Activated CD8-positive, alpha-beta memory T cell treated with anti-CD3 and anti-CD28 coated beads, Interleukin-2, amount 50 U/mL, for 48 hours (primary cell): ENCODE measurements around the gene ENO3.
A peak's percentile ranks its signal among the peaks of the same experiment; 100 is the strongest.

Experiments
- DNase-seq: peaks from one replicate; pipeline ENCODE4 v3.0.0-alpha.2; 2020

ENO3 gene

DNA sequence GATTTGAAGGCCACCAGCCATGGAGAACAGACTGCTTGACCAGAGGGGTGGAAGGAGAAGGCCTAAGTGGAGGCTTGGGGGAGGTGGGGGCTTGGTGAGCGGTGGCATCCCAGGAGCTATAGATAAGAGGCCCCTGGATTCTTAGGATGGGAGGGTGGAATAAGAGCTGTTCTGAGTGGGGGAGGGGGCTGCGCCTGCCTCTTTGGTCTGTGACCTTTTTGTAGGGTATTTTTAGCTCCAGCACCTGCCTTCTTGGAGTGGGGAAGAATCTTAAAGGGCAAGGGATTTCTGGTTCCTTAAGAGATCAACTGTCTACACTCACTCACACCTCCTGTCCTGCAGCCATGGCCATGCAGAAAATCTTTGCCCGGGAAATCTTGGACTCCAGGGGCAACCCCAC, 567 bp downstream of the ENO3 start:
- no peak for DNase-seq

DNA sequence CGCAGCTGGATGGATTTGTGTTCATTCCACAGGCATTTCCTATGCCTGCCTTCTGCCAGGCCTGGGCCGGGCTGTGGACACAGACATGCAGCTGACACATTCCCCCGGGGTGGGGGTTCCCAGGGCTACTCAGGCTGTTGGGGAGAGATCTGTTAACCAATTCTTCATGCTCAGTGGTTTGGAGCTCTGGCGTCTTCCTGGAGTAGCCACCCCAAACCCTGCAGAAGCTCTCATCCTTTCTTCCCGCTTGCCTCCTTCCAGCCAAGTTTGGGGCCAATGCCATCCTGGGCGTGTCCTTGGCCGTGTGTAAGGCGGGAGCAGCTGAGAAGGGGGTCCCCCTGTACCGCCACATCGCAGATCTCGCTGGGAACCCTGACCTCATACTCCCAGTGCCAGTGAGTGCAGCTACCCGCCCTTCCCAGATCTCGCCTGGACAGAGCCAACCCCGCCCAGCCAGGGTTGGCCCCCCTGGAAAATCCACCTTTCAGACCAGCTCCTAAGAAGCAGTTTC, 2.6 kb downstream of the ENO3 start:
- DNase-seq, result no peak

- DNase-seq, result no peak
These were observed 4.2 kb downstream of the ENO3 start for GRCh38 chr17:4955091-4955490.

DNA sequence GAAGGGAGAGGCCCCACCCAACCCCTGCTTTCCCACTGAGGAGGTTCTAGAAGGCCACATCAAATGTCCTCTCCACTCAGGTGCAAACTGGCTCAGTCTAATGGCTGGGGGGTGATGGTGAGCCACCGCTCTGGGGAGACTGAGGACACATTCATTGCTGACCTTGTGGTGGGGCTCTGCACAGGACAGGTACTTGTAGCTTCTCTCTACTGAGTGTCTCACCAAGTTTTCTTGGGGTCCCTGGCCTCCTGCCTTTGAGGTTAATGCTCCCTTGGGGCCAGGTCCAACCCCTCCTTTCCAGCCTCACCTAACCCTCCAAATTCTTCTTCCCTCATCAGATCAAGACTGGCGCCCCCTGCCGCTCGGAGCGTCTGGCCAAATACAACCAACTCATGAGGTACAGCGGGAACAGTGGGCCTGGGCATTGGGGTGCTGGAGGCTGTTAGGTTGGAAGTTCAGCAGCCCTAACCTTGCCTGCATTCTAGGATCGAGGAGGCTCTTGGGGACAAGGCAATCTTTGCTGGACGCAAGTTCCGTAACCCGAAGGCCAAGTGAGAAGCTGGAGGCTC, 5.7 kb downstream of the ENO3 start:
- no peak for DNase-seq

DNA sequence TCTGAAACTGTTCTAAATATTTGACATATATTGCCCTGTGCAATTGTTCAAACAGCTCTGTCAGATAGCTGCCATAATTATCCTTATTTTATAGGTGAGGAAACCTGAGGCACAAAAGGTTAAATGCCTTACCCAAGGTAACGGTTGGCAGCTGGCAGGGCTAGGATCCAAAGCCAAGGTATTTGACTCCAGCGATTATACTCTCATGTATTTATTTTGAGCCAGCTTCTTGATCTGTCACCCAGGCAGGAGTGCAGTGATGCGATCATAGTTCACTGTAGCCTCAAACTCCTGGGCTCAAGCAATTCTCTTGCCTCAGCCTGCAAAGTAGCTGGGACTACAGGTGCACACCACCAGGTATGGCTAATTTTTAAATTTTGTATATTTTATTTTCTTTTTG, 7.2 kb downstream of the ENO3 start:
- no peak for DNase-seq

- DNase-seq, result no peak
These were observed 8.5 kb downstream of the ENO3 start for GRCh38 chr17:4959261-4959965.

GRCh38 chr17:4960279-4960922, 9.5 kb downstream of the ENO3 start:
- DNase-seq, result no peak

GRCh38 chr17:4965311-4965986, 14.5 kb downstream of the ENO3 start:
- DNase-seq, result no peak

- peak; percentile 92 for DNase-seq
These were observed 16.1 kb downstream of the ENO3 start for GRCh38 chr17:4966844-4967538.

GRCh38 chr17:4967539-4968485, 16.9 kb downstream of the ENO3 start, which contains the start of gene SPAG7:
SPAG7 (minus strand) TSS chr17:4967817; CDS start chr17:4967804, 13 bp downstream.
- DNase-seq, result peak; percentile 96

DNA sequence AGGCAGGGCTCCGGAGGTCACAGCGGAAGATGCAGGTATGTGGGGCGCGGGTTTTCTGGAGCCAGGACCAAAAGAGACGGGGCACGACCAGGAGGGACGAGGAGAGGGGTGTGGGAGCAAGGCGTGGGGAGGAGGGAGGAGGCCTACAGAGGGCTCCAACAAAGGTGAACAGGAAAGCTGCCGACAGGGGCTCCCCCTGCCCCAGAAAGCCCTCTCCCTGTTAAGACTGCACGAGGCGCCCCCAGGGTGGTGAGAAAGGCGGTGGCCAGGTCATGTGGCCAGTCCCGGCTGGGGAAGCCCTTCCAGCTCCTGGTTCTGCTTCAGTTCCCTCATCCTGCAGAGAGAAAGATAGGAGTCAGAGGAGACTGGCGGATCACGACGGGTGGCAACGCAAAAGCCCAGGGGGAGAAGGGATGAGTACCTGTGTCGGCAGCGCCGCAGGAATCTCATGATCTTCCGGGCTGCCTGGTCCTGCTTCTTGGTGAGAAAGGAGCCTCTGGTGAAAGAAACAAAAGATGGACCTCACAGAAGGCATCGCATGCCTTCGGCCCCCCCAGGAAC, 17.6 kb downstream of the ENO3 start:
- peak; percentile 79 for DNase-seq

DNA sequence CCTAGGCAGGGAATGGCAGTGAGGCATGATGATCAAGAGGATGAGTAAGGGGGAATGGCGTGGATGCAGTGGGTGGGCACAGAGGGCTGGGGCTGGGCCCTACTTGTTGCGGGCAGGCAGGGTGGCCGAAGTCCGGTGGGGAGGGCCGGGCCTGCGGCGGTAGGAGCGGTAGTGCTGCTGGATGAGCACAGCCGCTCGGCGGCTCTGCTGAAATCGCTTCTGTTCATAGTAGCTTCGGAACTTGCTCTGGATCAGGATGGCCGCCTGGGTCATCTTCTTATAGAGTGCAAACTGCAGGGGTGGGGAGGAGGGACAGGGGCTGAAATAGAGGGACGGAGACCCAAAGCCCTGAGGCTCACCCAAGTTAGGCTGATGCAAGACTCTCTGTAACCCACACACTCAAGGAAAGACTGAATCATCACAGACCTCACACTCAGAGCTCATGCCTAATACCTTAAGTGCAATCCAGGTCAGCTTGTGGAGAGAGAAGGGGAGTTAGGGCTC, 18.2 kb downstream of the ENO3 start:
- DNase-seq, result peak; percentile 84

GRCh38 chr17:4969551-4970173, 18.7 kb downstream of the ENO3 start:
- DNase-seq, result peak; percentile 76

- no peak for DNase-seq
These were observed 19.4 kb downstream of the ENO3 start for GRCh38 chr17:4970273-4970672.

DNA sequence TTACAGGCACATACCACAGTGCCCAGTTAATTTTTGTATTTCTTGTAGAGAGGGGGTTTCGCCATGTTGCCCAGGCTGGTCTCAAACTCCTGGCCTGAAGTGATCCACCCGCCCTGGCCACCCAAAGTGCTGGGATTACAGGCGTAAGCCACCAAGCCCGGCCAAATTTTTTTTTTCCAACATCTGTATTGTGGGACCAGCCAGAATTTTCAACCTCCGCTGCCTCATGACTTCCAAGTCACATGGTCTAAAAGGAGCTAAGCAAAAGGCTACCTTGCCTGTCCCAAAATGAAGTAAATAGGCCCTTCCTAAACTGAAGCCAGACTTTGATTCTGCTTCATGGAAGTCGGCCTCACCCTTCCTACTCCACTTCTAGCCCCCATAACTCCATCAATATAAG, 20.9 kb downstream of the ENO3 start:
- DNase-seq, result no peak

GRCh38 chr17:4972322-4972721, 21.4 kb downstream of the ENO3 start:
- DNase-seq, result no peak

DNA sequence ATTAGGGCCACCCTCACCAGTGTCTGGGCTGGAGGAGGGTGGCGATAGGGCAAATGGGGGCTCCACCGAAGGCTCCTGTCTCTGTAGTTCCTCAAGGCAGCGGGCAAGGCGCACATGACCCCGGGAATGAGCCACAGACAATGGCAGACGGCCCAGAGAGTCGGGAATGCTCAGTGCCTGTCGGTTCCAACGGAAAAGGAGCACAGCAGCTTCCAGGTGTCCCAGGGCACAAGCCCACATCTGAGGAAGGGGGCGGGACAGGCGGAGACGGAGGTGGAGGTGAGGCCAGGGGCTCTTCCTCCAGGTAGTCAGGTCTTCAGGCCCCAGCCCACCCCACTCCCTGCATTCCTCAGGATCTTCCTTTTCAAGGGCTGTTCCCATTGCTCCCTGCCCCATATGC, 21.8 kb downstream of the ENO3 start:
- no peak for DNase-seq

DNA sequence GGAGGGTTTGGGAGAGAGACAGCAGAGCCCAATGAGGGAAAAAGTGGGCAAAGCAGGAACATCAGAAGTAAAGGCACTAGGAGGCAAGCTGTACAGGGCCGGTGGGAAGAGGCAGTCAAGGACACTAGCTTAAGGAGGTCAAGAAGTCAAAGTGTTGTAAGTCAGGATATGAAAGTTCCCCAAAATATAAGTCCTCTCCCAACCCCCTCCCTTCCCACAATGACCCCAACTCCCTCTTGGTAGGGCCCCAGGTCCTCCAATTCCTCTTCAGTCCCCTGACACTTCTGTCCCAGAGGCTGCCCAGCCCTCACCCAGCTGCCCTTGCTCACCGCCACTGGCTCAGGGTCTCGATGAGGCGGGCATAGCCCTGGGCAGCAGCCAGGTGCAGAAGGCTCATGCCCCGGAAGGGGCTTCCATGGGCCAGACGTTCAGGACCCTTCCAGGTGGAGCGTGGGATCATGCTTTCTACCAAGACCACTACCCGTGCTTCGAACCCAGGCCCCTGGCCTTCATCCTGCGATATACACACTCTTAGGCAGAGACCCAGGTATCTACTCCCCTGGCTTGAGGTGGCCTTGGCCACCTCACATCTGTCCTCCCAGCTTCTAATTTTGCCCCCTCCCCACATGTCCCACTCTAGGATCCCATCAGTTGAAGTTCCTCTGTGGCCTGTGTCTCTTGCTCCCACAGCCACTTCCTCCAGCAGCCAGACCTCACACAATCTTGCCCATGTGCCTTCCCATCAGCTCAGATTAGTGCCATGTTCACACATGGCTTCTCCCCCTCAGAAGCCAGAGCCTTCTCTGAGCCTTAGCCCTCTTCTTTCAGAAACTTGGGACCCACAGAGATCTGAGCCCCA, 22.6 kb downstream of the ENO3 start:
- DNase-seq, result no peak

GRCh38 chr17:4974115-4974670, 23.3 kb downstream of the ENO3 start:
- no peak for DNase-seq
